HFF-Myc (cell line): ENCODE data around the gene USE1.

Experiments
- DNase-seq: peaks from one replicate; pipeline ENCODE4 v3.0.0-alpha.2; 2011; ENCODE audit warnings: low read depth; ENCODE audit errors: extremely low read depth
- H3K4me3 ChIP-seq: replicated peaks from 2 replicates; pipeline ENCODE4 v1.5.1; 2011; ENCODE audit warnings: low read depth, mild to moderate bottlenecking, control low read depth, low read length
- CTCF ChIP-seq: IDR thresholded peaks from 2 replicates; pipeline ENCODE4 v1.5.1; 2012; ENCODE audit warnings: mild to moderate bottlenecking, low read depth, low read length, control low read depth; ENCODE audit errors: missing control alignments

USE1 gene

GRCh38 chr19:17214508-17215126 lies 540 bp upstream of the USE1 start:
- peak overlapping the region; percentile 48 for H3K4me3 ChIP-seq
- no peak for DNase-seq
- TF ChIP-seq CTCF = no peak

- peak overlapping the region; percentile 48 for H3K4me3 ChIP-seq
- DNase-seq = no peak
- no peak for TF ChIP-seq CTCF
These were observed 1.0 kb downstream of the USE1 start for GRCh38 chr19:17216058-17216670.

- TF ChIP-seq CTCF = no peak
- no peak for DNase-seq
- no peak overlapping the region for H3K4me3 ChIP-seq
These were observed 4.1 kb downstream of the USE1 start for GRCh38 chr19:17219286-17219685.

- no peak overlapping the region for H3K4me3 ChIP-seq
- no peak for TF ChIP-seq CTCF
- DNase-seq = no peak
These were observed 5.1 kb downstream of the USE1 start for GRCh38 chr19:17220207-17220758.

GRCh38 chr19:17225053-17225452 lies 9.9 kb downstream of the USE1 start:
- DNase-seq = no peak
- TF ChIP-seq CTCF = no peak
- no peak overlapping the region for H3K4me3 ChIP-seq

- peak; percentile 93 for DNase-seq
- peak within 1 kb of the TSS; percentile 58 for H3K4me3 ChIP-seq
- TF ChIP-seq CTCF = no peak
These were observed 11.1 kb downstream of the USE1 start, which contains the start of gene OCEL1 for GRCh38 chr19:17226002-17226933. OCEL1 (plus strand) TSS chr19:17226226; CDS start chr19:17226248, 22 bp downstream.
